Esophagus (tissue), 2 donors: ENCODE results near the gene FRMD5. TPM values are rescaled to one million over a fixed set of nuclear protein-coding genes. Genes with fewer than 3 reads are reported as not detected.
"Not testable (repeated sequence)": the region's sequence is repeated elsewhere in the genome, so short reads cannot be mapped to it uniquely, and the experiment has no call there.

Experiments used
- H3K27ac ChIP-seq, 2 donors: one replicate each; pipeline ENCODE4 v1.5.1; 2013; ENCODE audit warnings: low read depth in 2 of 2, mild to moderate bottlenecking in 2 of 2, inconsistent platforms in 1 of 2, low read length in 1 of 2, moderate library complexity in 1 of 2
- H3K27me3 ChIP-seq, 2 donors: one replicate each; pipeline ENCODE4 v1.6.1; 2013; ENCODE audit warnings: low read length in 2 of 2, control low read depth in 1 of 2, mild to moderate bottlenecking in 1 of 2; ENCODE audit not compliant: insufficient read depth in 2 of 2, control insufficient read depth in 1 of 2
- H3K36me3 ChIP-seq, 2 donors: one replicate each; pipeline ENCODE4 v1.6.1; 2013; ENCODE audit warnings: low read length in 1 of 2; ENCODE audit not compliant: control insufficient read depth in 2 of 2, insufficient read depth in 2 of 2
- H3K4me1 ChIP-seq, 2 donors: one replicate each; pipeline ENCODE4 v1.6.1; 2013; ENCODE audit warnings: low read length in 1 of 2; ENCODE audit not compliant: control insufficient read depth in 2 of 2, insufficient read depth in 2 of 2
- H3K4me3 ChIP-seq, 2 donors: one replicate each; pipeline ENCODE4 v1.5.1; 2013; ENCODE audit warnings: low read length in 2 of 2, mild to moderate bottlenecking in 2 of 2, low read depth in 1 of 2, moderate library complexity in 1 of 2
- H3K9me3 ChIP-seq, 2 donors: one replicate each; pipeline ENCODE4 v1.6.1; 2013; ENCODE audit warnings: mild to moderate bottlenecking in 2 of 2, low read depth in 1 of 2, low read length in 1 of 2, moderate library complexity in 1 of 2; ENCODE audit not compliant: control insufficient read depth in 2 of 2, insufficient read depth in 1 of 2
- WGBS, 2 donors: extraction: QIAGEN DNeasy Blood & Tissue Kit; methylation state at CpG; one replicate each; pipeline ENCODE4 v1.1.7; 2013; 5-methylcytosine and 5-hydroxymethylcytosine counted together
- polyA plus RNA-seq, 2 donors: library from polyadenylated mRNA; stranded (reverse); fragments of 200-250 nt; gene quantifications; one replicate each; pipeline ENCODE4 v1.2.3, GENCODE V29; 2013
- donor health status: healthy with polysubstance abuse.
- donor health status: Bipolar disorder and iron deficiency.

The FRMD5 gene
- polyA plus RNA-seq, 2 donors: 0.04 to 0.09 TPM

GRCh38 chr15:43826508-43827341, 368.3 kb downstream of the FRMD5 start, which contains the start of gene WDR76:
WDR76 (plus strand) TSS chr15:43827002; CDS start chr15:43827033, 31 bp downstream.
- H3K36me3 ChIP-seq: no peaks in the 10 kb centered on the region
- peak within 1 kb of the TSS; percentile 80 to 87 for H3K27ac ChIP-seq
- peaks cover 0 to 2% of the 10 kb centered on the region in 2 donors for H3K4me1 ChIP-seq
- H3K9me3 ChIP-seq: no peaks in the 10 kb centered on the region
- peak within 1 kb of the TSS; percentile 63 to 65 for H3K4me3 ChIP-seq
- 5% methylated on average over 48 of the region's 48 CpGs for WGBS, 2 donors
- no peaks in the 10 kb centered on the region for H3K27me3 ChIP-seq

- Histone ChIP-seq H3K27ac (no peak overlapping the region), H3K4me3 (peak overlapping the region in 1 of 2 donors; percentile 63), H3K27me3 (no peaks in the 10 kb centered on the region), H3K36me3 (no peaks in the 10 kb centered on the region), H3K4me1 (peaks cover 0 to 2% of the 10 kb centered on the region in 2 donors), H3K9me3 (no peaks in the 10 kb centered on the region)
- 95 to 98% methylated on average over 11 of the region's 11 CpGs for WGBS, 2 donors
These were observed 369.0 kb downstream of the FRMD5 start for GRCh38 chr15:43826029-43826507.

- H3K4me1 ChIP-seq, H3K9me3 ChIP-seq, H3K4me3 ChIP-seq, H3K27me3 ChIP-seq, H3K27ac ChIP-seq, H3K36me3 ChIP-seq: not testable (repeated sequence)
- 95 to 96% methylated on average over 11 of the region's 11 CpGs for WGBS, 2 donors
These were observed 369.8 kb downstream of the FRMD5 start for GRCh38 chr15:43825305-43825704.

GRCh38 chr15:43824302-43825246, 370.5 kb downstream of the FRMD5 start, which contains the start of gene MFAP1:
MFAP1 (minus strand) TSS chr15:43824690; CDS start chr15:43824569, 121 bp downstream.
- Histone ChIP-seq H3K4me1 (peaks cover 0 to 2% of the 10 kb centered on the region in 2 donors), H3K4me3 (peak within 1 kb of the TSS; percentile 78 to 93), H3K27ac (peak within 1 kb of the TSS; percentile 89 to 99), H3K27me3 (no peaks in the 10 kb centered on the region), H3K9me3 (no peaks in the 10 kb centered on the region), H3K36me3 (no peaks in the 10 kb centered on the region)
- WGBS, 2 donors: 7% methylated on average over 46 of the region's 46 CpGs

- no peaks in the 10 kb centered on the region for H3K9me3 ChIP-seq
- peaks cover 0 to 2% of the 10 kb centered on the region in 2 donors for H3K4me1 ChIP-seq
- no peaks in the 10 kb centered on the region for H3K27me3 ChIP-seq
- H3K36me3 ChIP-seq: peaks cover 0 to 2% of the 10 kb centered on the region in 2 donors
- no peak overlapping the region for H3K27ac ChIP-seq
- 54 to 61% methylated on average over 3 of the region's 3 CpGs for WGBS, 2 donors
- no peak overlapping the region for H3K4me3 ChIP-seq
These were observed 373.6 kb downstream of the FRMD5 start for GRCh38 chr15:43821505-43821904.

Other genes starting within 250 kb of the FRMD5 start
- 10 to 100 TPM in 1 of 2 donors, 1 to 10 TPM in 1; 9.6 to 10.4 TPM for gene GOLM2, start 93.4 kb upstream of the FRMD5 start, polyA plus RNA-seq
- gene CTDSPL2, start 232.4 kb upstream of the FRMD5 start, polyA plus RNA-seq: 1 to 10 TPM; 3.5 to 4.4 TPM